HEK293T (cell line): ENCODE data around the gene SEL1L3.
"Not testable (repeated sequence)": the region's sequence is repeated elsewhere in the genome, so short reads cannot be mapped to it uniquely, and the experiment has no call there.

Experiments used
- CTCF ChIA-PET: fragments of 350-600 bp; formaldehyde crosslinking; extraction: SDS; loops from one replicate; lab custom pipeline; 2021; ENCODE audit warnings: antibody characterized with exemption, inconsistent platforms; lab: Yijun Ruan, JAX
- POLR2A ChIA-PET: fragments of 350-600 bp; formaldehyde crosslinking; extraction: SDS; loops from one replicate; lab custom pipeline; 2020; ENCODE audit warnings: antibody characterized with exemption, inconsistent platforms; lab: Yijun Ruan, JAX
- DNase-seq: peaks from one replicate; pipeline ENCODE4 v3.0.0; 2012; ENCODE audit warnings: mixed read lengths; ENCODE audit errors: extremely low spot score
- ARNT ChIP-seq: fragments of 450-650 bp; IDR thresholded peaks from 2 replicates; pipeline ENCODE4 v1.6.1; 2017; ENCODE audit warnings: mild to moderate bottlenecking
- BHLHE40 ChIP-seq: fragments of 450-650 bp; IDR thresholded peaks from 2 replicates; pipeline ENCODE4 v1.6.1; 2016; ENCODE audit warnings: mild to moderate bottlenecking, moderate library complexity, borderline replicate concordance
- CTBP1 ChIP-seq: fragments of 450-650 bp; IDR thresholded peaks from 2 replicates; pipeline ENCODE4 v1.6.1; 2016; ENCODE audit warnings: borderline replicate concordance
- ELF4 ChIP-seq: fragments of 450-650 bp; IDR thresholded peaks from 2 replicates; pipeline ENCODE4 v1.6.1; 2017; ENCODE audit warnings: antibody characterized with exemption
- FOXA1 ChIP-seq: fragments of 450-650 bp; IDR thresholded peaks from 2 replicates; pipeline ENCODE4 v1.6.1; 2016; ENCODE audit warnings: mild to moderate bottlenecking
- FOXK2 ChIP-seq: fragments of 450-650 bp; IDR thresholded peaks from 2 replicates; pipeline ENCODE4 v1.6.1; 2016; ENCODE audit warnings: mild to moderate bottlenecking
- FOXM1 ChIP-seq: fragments of 450-650 bp; IDR thresholded peaks from 2 replicates; pipeline ENCODE4 v1.6.1; 2017; ENCODE audit warnings: mild to moderate bottlenecking, borderline replicate concordance
- HDGF ChIP-seq: fragments of 450-650 bp; IDR thresholded peaks from 2 replicates; pipeline ENCODE4 v1.6.1; 2017; ENCODE audit warnings: antibody characterized with exemption, borderline replicate concordance
- L3MBTL2 ChIP-seq: fragments of 450-650 bp; conservative IDR thresholded peaks from 2 replicates; pipeline ENCODE4 v1.6.1; 2016; ENCODE audit warnings: mild to moderate bottlenecking
- LEF1 ChIP-seq: fragments of 450-650 bp; IDR thresholded peaks from 2 replicates; pipeline ENCODE4 v1.6.1; 2017; ENCODE audit warnings: mild to moderate bottlenecking, borderline replicate concordance
- NFRKB ChIP-seq: fragments of 450-650 bp; IDR thresholded peaks from 2 replicates; pipeline ENCODE4 v1.6.1; 2016; ENCODE audit warnings: mild to moderate bottlenecking, moderate library complexity
- SP1 ChIP-seq: fragments of 450-650 bp; IDR thresholded peaks from 2 replicates; pipeline ENCODE4 v1.6.1; 2017
- SUZ12 ChIP-seq: fragments of 450-650 bp; IDR thresholded peaks from 2 replicates; pipeline ENCODE4 v1.6.1; 2016; ENCODE audit warnings: mild to moderate bottlenecking
- TARDBP ChIP-seq: fragments of 450-650 bp; IDR thresholded peaks from 2 replicates; pipeline ENCODE4 v1.6.1; 2016
- ZNF384 ChIP-seq: fragments of 450-650 bp; IDR thresholded peaks from 2 replicates; pipeline ENCODE4 v1.6.1; 2016
- TF ChIP-seq, protein P1 (sequence below): fragments of 450-650 bp; IDR thresholded peaks from 2 replicates; pipeline ENCODE4 v1.6.1; 2016

SEL1L3 gene

DNA sequence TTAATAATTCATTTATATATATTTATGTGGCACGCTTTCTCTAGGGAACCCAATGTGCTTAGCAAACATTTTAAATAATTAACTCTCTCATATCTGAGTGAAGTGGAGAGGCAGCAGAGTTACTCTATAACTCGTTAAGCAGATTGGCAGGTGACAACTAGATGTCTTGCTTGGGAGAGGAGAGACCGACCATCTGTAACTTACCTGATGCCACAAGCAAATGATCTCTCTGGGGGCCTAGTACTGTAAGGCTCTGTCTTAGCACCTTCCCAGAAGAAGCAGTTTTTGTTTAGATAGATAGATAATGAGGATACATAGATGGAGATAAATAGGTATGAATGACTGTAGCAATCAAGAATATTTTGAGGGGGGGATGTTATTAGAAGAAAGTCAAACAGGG, 11.9 kb upstream of the SEL1L3 start:
- CTCF ChIA-PET = no interaction called here
- POLR2A ChIA-PET = no interaction called here
- DNase-seq = no peak
- TF ChIP-seq TARDBP (no peak), L3MBTL2 (no peak), NFRKB (no peak), ZNF384 (no peak), ARNT (no peak), FOXA1 (no peak), ELF4 (no peak), LEF1 (no peak), FOXM1 (no peak), SP1 (no peak), HDGF (no peak), FOXK2 (no peak), BHLHE40 (no peak), CTBP1 (no peak), SUZ12 (no peak)
- TF ChIP-seq, protein P1, sequence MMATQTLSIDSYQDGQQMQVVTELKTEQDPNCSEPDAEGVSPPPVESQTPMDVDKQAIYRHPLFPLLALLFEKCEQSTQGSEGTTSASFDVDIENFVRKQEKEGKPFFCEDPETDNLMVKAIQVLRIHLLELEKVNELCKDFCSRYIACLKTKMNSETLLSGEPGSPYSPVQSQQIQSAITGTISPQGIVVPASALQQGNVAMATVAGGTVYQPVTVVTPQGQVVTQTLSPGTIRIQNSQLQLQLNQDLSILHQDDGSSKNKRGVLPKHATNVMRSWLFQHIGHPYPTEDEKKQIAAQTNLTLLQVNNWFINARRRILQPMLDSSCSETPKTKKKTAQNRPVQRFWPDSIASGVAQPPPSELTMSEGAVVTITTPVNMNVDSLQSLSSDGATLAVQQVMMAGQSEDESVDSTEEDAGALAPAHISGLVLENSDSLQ = no peak

DNA sequence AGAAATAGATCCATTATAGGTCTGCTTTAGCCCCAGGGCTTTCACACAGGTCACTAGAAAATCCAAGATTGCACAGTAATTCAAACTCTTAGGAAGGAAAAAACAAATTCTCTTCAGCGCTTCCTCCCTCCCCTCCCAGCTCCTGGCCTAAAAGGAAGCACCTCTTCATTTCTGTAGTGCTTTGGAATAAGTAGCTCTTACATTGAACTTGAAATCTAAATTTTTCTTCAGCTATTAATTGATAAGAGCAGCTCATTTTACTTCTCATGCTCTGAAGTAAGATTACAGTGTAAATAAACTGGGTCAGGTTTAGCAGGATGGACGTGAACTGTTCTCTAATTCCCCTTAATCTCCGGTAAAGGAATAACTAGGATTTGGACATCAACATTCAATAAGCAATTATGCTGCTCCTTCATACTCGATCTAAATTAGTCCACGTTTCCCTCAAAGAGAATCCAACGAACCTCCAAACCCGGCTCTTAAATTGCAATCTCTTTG, 10.9 kb upstream of the SEL1L3 start:
- DNase-seq = no peak
- ChIA-PET POLR2A (no interaction called here), CTCF (no interaction called here)
- no peak for TF ChIP-seq FOXM1
- TF ChIP-seq TARDBP = no peak
- TF ChIP-seq SUZ12 = no peak

DNA sequence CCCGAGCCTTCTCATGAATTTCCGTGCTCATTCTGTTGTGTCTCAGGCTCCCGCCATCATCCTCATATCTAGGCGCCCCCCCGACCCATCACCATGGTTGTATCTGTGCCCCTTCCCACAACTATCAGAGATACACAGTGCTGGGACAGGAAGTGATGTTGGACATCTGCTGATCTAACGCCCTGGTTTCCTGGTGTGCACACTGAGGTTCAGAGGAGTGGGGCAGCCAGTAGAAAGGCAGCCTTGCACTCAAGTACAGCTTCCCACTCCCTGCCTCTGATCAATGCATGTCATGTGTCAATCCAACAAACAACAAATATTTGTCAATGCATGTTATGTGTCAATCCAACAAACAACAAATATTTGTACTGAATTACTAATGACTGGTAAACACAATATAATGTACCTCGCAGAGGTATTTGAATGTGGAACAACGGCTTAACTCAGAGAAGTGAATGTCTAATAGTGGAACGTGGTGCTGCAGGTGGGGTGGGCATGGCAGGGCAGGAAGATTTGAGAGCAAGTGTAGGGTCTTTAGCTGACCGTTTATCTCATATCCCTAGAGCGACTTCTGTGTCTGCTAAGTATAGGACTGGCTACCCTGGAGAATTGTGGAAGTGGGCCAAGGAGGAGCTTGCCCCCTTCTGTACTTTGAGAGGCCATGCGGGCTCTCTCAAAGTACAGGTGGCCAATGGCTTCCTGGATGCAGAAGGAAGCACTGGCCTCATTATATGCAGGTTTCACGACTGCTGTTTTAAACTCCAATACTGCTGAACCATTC, 10.3 kb upstream of the SEL1L3 start:
- no peak for DNase-seq
- POLR2A ChIA-PET = no interaction called here
- CTCF ChIA-PET = no interaction called here
- TF ChIP-seq BHLHE40 = no peak
- TF ChIP-seq FOXM1 = no peak
- no peak for TF ChIP-seq SP1
- TF ChIP-seq FOXK2 = no peak
- no peak for TF ChIP-seq SUZ12
- TF ChIP-seq FOXA1 = no peak
- no peak for TF ChIP-seq ZNF384
- TF ChIP-seq TARDBP = no peak
- TF ChIP-seq HDGF = no peak
- TF ChIP-seq NFRKB = no peak
- TF ChIP-seq, protein P1 = no peak
- TF ChIP-seq LEF1 = no peak
- TF ChIP-seq ARNT = no peak
- TF ChIP-seq L3MBTL2 = no peak
- no peak for TF ChIP-seq ELF4
- TF ChIP-seq CTBP1 = no peak

DNA sequence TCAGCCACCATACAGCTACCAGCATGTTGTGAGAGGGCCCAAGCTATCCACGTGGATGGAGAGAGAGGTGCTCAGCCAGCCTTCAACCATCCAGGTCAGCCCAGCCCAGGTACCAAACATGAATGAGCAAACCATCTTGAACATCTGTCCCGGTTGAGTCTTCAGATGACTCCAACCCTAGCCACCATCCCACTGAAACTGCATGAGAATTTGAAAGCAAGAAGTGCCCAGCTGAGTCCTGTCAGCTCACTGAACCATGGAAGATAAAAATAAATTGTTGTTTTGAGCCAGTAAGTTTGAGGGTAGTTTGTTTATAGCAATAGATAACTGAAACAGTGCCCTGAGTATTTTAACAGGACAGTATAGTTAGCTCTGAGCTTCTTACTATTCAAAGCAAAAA, 7.3 kb upstream of the SEL1L3 start:
- TF ChIP-seq LEF1 (no peak), SUZ12 (no peak), FOXK2 (no peak), NFRKB (no peak), ELF4 (no peak), CTBP1 (no peak), TARDBP (no peak), ARNT (no peak), HDGF (no peak), FOXM1 (no peak), L3MBTL2 (no peak), SP1 (no peak), ZNF384 (no peak), BHLHE40 (no peak), FOXA1 (no peak)
- TF ChIP-seq, protein P1 = no peak
- DNase-seq = no peak
- POLR2A ChIA-PET = no interaction called here
- CTCF ChIA-PET = no interaction called here

DNA sequence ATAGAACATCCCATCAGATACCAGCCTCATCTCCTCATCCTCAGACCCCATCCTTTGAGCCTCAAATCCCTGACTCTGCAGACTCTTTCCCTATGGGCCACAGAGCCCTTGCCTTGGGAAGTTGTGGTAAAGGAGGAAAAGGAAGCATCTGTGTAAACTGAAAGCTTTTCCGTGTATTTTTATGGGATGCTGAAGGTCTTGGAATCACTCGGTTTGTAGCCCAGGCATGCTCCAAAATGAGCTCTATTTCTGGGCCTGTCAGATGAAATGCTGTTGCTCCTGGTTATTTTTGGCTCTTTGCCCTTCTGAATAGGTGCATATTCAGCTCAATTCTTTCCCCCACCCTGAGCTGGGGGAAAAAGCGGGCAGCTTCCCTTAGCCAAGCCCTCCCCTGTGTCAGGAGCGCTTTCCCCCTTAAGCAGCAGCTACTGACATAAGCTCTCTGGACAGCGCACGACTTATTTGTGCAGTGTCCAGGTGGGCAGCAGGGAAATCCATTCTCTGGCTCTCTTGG, 5.0 kb upstream of the SEL1L3 start:
- ChIA-PET POLR2A (no interaction called here), CTCF (no interaction called here)
- DNase-seq = no peak
- no peak for TF ChIP-seq FOXA1
- TF ChIP-seq FOXM1 = no peak
- no peak for TF ChIP-seq SP1
- no peak for TF ChIP-seq L3MBTL2
- TF ChIP-seq, protein P1 = no peak
- no peak for TF ChIP-seq ELF4
- TF ChIP-seq TARDBP = no peak
- TF ChIP-seq CTBP1 = no peak
- TF ChIP-seq LEF1 = no peak
- TF ChIP-seq ZNF384 = no peak

DNA sequence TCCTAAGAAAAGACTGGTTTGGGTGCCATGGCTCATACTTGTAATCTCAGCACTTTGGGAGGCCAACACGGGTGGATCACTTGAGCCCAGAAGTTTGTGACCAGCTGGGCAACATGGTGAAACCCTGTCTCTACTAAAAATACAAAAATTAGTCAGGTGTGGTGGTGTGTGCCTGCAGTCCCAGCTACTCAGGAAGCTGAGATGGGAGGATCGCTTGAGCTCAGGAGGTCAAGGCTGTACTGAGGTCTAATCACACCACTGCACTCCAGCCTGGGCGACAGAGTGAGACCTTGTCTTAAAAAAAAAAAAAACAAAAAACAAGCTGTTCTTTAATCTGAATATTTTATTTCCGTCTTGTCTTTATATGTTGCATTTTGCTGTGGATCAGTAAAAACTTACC, 3.6 kb upstream of the SEL1L3 start:
- POLR2A ChIA-PET, CTCF ChIA-PET, DNase-seq: not testable (repeated sequence)
